ENCODE results near the gene FCRLA.

Gene FCRLA

DNA sequence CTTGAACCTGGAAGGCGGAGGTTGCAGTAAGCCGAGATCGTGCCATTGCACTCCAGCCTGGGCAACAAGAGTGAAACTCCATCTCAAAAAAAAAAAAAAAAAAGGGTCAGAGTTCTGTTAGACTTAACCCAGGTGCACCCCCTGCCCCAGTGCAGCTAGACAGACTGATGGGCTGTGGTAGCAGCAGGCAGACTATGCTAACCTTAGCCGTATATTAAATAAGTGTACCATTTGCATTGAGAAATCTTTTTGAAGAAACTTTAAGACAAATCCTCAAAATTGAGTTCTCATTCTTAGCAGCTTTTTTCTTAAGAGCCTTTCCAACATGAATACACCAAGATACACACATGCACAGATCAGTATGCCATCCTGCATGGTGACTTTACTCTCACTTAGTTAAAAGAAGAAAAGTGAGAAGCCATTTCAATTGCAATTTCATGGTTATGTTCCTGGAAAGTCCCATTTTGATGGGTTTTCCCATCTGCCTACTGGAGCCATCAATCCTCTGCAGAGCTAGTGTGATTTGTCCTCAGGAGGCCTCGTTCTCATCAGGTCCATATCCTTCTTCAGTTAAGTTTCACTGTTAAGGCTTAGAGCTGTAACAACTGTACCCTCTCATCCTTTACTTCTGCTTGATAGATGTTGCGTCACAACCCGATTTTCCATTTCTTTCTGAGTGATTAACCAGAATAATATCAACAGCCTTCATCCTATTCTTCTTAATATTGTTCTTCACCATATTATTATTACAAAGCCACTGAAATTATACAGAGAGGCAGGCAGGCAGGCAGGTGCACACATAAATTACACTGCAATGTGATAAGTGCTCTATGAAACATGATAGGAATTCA is 21.6 kb downstream of the FCRLA start:
- Histone ChIP-seq H3K27me3 (ENCODE audit: low read length) (no peaks in the 10 kb centered on the region), H3K9me2 (replicated peaks; ENCODE audit: insufficient read depth, low read length) (no peaks in the 10 kb centered on the region), H3F3A (ENCODE audit: insufficient read depth) (peaks cover 14% of the 10 kb centered on the region), H3K27ac (ENCODE audit: low read depth, low read length) (no peak overlapping the region), H4K20me1 (ENCODE audit: low read depth, low read length) (no peaks in the 10 kb centered on the region), H3K36me3 (ENCODE audit: low read length) (no peaks in the 10 kb centered on the region), H3K79me2 (ENCODE audit: insufficient read depth, low read length) (no peaks in the 10 kb centered on the region), H3K9me3 (ENCODE audit: insufficient read depth, low read length) (no peaks in the 10 kb centered on the region), H3K4me2 (ENCODE audit: low read depth, low read length, poor library complexity, severe bottlenecking) (no peak overlapping the region), H2AFZ (ENCODE audit: low read depth, low read length, severe bottlenecking) (no peak overlapping the region), H3K9ac (ENCODE audit: low read length) (no peak overlapping the region), H3K4me3 (ENCODE audit: insufficient read depth, low read length, poor library complexity, severe bottlenecking) (no peak overlapping the region)
- TF ChIP-seq, protein P1, sequence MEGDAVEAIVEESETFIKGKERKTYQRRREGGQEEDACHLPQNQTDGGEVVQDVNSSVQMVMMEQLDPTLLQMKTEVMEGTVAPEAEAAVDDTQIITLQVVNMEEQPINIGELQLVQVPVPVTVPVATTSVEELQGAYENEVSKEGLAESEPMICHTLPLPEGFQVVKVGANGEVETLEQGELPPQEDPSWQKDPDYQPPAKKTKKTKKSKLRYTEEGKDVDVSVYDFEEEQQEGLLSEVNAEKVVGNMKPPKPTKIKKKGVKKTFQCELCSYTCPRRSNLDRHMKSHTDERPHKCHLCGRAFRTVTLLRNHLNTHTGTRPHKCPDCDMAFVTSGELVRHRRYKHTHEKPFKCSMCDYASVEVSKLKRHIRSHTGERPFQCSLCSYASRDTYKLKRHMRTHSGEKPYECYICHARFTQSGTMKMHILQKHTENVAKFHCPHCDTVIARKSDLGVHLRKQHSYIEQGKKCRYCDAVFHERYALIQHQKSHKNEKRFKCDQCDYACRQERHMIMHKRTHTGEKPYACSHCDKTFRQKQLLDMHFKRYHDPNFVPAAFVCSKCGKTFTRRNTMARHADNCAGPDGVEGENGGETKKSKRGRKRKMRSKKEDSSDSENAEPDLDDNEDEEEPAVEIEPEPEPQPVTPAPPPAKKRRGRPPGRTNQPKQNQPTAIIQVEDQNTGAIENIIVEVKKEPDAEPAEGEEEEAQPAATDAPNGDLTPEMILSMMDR (IDR thresholded peaks at IDR 0.05; ENCODE audit: insufficient read depth, low read length, poor library complexity, severe bottlenecking) = no peak
- no peak for TF ChIP-seq EZH2phosphoT487 (conservative IDR thresholded peaks at IDR 0.05; ENCODE audit: low read length)

DNA sequence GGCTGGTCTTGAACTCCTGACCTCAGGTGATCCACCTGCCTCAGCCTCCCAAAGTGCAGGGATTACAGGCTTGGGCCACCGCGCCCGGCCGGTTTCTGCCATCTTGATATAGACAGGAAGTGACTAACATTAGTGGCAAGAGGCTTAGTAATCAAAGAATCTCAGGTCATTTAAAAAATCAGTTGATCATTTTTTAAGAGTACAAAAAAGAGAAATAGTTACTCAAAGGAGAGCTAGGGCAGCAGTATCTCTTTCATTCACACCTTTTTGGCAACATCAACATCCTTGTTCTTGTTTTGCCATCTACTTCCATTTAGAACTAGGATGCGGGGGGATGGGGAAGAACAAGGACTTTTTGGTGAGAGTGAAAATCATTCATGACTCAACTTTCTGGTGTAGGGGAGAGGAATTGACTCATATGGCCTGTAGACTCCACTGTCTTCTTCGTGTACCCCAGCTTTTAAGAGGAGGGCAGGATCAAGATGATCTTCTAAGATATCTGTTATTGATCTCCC is 23.1 kb downstream of the FCRLA start:
- Histone ChIP-seq H3K79me2 (ENCODE audit: insufficient read depth, low read length) (no peaks in the 10 kb centered on the region), H3K9me3 (ENCODE audit: insufficient read depth, low read length) (no peaks in the 10 kb centered on the region), H3K4me2 (ENCODE audit: low read depth, low read length, poor library complexity, severe bottlenecking) (no peak overlapping the region), H3K4me3 (ENCODE audit: insufficient read depth, low read length, poor library complexity, severe bottlenecking) (no peak overlapping the region), H3K9me2 (replicated peaks; ENCODE audit: insufficient read depth, low read length) (no peaks in the 10 kb centered on the region), H4K20me1 (ENCODE audit: low read depth, low read length) (no peaks in the 10 kb centered on the region), H2AFZ (ENCODE audit: low read depth, low read length, severe bottlenecking) (no peak overlapping the region), H3K27me3 (ENCODE audit: low read length) (no peaks in the 10 kb centered on the region), H3K27ac (ENCODE audit: low read depth, low read length) (no peak overlapping the region), H3K9ac (ENCODE audit: low read length) (no peak overlapping the region), H3K36me3 (ENCODE audit: low read length) (no peaks in the 10 kb centered on the region), H3F3A (ENCODE audit: insufficient read depth) (peaks cover 14% of the 10 kb centered on the region)
- TF ChIP-seq EZH2phosphoT487 (conservative IDR thresholded peaks at IDR 0.05; ENCODE audit: low read length) = no peak
- TF ChIP-seq, protein P1 (IDR thresholded peaks at IDR 0.05; ENCODE audit: insufficient read depth, low read length, poor library complexity, severe bottlenecking) = no peak

- no peaks in the 10 kb centered on the region for H3K9me2 ChIP-seq (replicated peaks; ENCODE audit: insufficient read depth, low read length)
- no peaks in the 10 kb centered on the region for H3K36me3 ChIP-seq (ENCODE audit: low read length)
- no peaks in the 10 kb centered on the region for H3K27me3 ChIP-seq (ENCODE audit: low read length)
- H3K79me2 ChIP-seq (ENCODE audit: insufficient read depth, low read length) = no peaks in the 10 kb centered on the region
- no peak for TF ChIP-seq EZH2phosphoT487 (conservative IDR thresholded peaks at IDR 0.05; ENCODE audit: low read length)
- peaks cover 14% of the 10 kb centered on the region for H3F3A ChIP-seq (ENCODE audit: insufficient read depth)
- H3K9ac ChIP-seq (ENCODE audit: low read length) = no peak overlapping the region
- no peak overlapping the region for H3K4me3 ChIP-seq (ENCODE audit: insufficient read depth, low read length, poor library complexity, severe bottlenecking)
- no peak overlapping the region for H3K27ac ChIP-seq (ENCODE audit: low read depth, low read length)
- H3K4me2 ChIP-seq (ENCODE audit: low read depth, low read length, poor library complexity, severe bottlenecking) = no peak overlapping the region
- H2AFZ ChIP-seq (ENCODE audit: low read depth, low read length, severe bottlenecking) = no peak overlapping the region
- H4K20me1 ChIP-seq (ENCODE audit: low read depth, low read length) = no peaks in the 10 kb centered on the region
- no peaks in the 10 kb centered on the region for H3K9me3 ChIP-seq (ENCODE audit: insufficient read depth, low read length)
These were observed 24.2 kb downstream of the FCRLA start for GRCh38 chr1:161731241-161731640.
